GM18505 (cell line): ENCODE measurements around the gene PET100.

Source experiments
- ATAC-seq: cut with Tn5 transposase; IDR thresholded peaks from one replicate; pipeline ENCODE4 v1.9.1; 2021; ENCODE audit not compliant: unreplicated experiment
- POLR2A ChIP-seq: IDR thresholded peaks from 4 replicates; pipeline ENCODE4 v1.6.1; 2011; ENCODE audit warnings: borderline replicate concordance; ENCODE audit not compliant: insufficient read depth, insufficient read length; ENCODE audit errors: extremely low read depth

The PET100 gene

DNA sequence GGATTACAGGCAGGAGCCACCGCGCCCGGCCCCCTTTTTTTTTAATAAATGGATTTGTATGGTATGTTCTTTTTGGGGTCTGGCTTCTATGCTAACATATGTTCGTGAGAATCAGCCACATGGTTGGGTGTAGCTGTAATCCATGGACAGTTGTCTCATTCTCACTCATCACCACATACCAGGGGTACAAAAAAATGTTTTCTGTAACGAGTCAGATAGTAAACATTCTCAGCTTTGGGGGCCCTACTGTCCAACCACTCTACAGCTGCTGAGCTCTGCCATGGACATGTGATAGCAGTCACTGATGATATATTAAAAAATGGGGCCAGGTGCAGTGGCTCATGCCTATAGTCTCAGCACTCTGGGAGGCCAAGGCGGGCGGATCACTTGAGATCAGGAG, 34.1 kb downstream of the PET100 start:
- no peak for TF ChIP-seq POLR2A
- no peak for ATAC-seq

DNA sequence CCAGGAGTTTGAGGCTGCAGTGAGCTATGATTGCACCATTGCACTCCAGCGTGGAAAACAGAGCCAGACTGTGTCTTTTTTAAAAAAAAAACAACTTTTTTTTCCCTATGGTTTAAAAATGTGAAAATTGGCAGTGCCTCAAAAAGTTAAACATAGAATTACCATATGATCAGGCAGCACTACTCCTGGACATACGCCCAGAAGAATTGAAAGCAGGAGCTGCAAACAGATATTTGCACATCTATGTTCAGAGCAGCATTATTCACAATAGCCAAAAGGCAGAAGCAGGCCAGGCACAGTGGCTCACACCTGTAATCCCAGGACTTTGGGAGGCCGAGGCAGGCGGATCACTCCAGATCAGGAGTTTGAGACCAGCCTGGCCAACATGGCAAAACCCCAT, 35.5 kb downstream of the PET100 start:
- TF ChIP-seq POLR2A: no peak
- no peak for ATAC-seq

- no peak for ATAC-seq
- no peak for TF ChIP-seq POLR2A
Measured at GRCh38 chr19:7668842-7669241, 39.2 kb downstream of the PET100 start, which contains the start of gene RETN. RETN (plus strand) TSS chr19:7669049; CDS start chr19:7669327, 278 bp downstream.

DNA sequence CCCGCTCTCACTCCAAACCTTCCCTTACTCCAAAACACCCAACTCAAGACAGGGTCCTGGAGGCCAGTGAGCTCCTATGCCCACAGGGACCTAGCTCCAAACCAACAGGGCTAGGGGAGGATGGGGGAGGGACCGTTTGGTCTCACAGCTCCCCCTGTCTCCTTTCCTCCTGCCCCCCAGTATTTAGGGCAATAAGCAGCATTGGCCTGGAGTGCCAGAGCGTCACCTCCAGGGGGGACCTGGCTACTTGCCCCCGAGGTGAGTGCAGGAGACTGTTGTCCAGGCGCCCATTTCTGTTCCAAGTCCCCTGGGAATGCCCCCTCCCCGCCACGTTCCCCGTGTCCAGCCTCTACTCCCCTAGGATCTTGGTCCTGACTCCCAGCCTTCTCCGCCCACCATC, 40.0 kb downstream of the PET100 start:
- TF ChIP-seq POLR2A: no peak
- no peak for ATAC-seq

DNA sequence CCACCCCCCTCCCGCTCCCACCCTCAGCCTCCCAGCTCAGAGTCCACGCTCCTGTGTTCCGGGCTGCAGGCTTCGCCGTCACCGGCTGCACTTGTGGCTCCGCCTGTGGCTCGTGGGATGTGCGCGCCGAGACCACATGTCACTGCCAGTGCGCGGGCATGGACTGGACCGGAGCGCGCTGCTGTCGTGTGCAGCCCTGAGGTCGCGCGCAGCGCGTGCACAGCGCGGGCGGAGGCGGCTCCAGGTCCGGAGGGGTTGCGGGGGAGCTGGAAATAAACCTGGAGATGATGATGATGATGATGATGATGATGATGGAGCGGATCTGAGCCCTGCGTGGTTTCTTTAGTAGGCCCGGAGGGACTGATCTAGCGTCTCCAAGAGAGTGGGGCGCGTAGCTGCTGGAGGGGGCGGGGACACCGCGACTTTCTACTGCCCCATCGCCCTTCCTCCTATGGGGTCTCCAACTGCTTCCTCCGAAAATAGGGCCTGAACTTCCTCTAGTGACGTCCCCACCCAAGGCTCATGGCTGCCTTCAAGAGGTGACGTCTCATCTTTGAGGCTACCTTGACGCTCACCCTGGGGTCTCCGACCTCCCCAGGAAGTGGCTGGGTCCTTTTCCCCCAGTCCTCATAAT, 40.7 kb downstream of the PET100 start:
- no peak for ATAC-seq
- no peak for TF ChIP-seq POLR2A

GRCh38 chr19:7670790-7671189, 41.2 kb downstream of the PET100 start:
- no peak for ATAC-seq
- TF ChIP-seq POLR2A: no peak

- ATAC-seq: no peak
Measured at GRCh38 chr19:7672522-7672921, 42.9 kb downstream of the PET100 start.

DNA sequence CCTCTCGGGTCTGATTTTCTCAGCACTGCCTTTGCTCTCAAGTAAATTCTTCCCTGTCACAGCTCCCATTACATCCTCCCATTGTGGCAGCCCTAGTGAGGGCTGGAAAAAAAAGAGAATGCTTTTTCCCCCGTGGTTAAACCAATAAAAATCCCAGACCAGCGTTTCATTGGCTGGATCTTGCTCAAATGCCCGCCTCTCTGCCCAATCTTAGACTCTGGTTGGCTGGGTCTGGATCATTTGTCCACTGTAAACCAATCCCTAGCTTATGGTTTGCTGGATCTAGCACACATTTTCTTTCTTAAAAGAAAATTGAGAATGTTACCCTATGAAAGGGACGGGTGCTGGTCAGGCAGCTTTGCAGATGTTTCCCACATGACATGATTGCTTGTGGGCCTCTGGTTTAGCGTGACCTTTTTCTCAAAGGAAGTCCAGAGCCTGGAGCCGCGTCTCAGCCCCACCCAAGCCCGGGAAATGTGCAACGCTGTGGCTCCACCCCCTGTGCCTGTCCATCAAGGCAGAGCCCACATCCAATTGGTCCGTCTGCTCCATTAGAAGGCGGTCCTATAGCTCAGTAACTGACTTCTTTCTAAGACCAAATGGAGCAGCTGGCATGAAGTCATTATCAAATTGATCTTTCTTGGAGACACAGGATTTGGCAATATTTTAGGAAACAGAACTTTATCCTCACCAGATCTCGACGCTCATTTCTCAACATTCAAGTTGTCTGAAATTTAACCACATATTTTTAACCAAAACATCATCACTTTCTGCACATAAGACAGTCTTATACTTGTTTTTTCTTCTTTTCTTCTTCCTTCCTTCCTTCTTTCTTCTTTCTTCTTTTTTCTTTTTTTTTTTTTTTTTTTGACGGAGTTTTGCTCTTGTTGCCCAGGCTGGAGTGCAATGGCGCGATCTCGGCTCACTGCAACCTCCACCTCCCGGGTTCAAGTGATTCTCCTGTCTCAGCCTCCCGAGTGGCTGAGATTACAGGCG, 44.7 kb downstream of the PET100 start:
- ATAC-seq: no peak
- no peak for TF ChIP-seq POLR2A

More at GRCh38 chr19:7672522-7672921, 42.9 kb downstream of the PET100 start:
- TF ChIP-seq POLR2A: no peak

GRCh38 chr19:7676376-7676775, 46.8 kb downstream of the PET100 start:
- no peak for TF ChIP-seq POLR2A
- ATAC-seq: no peak

DNA sequence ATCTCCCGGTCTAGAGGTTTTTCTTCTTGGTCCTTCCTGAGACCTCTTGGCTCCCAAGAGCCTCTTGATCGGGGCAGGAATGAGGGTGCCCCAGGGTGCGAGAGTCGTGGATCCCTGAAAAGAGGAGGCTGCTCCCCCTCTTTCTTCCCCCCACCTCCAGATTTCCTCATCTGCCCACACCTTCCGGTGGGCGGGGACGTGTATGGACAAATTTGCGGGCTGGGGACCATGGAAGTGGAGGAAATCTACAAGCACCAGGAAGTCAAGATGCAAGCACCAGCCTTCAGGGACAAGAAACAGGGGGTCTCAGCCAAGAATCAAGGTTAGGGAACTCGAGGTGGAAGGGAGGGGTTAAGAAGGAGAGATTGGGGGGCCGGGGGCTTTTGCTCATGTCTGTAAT, 47.3 kb downstream of the PET100 start, which contains the start of gene MCEMP1:
Gene MCEMP1 (plus strand): TSS at position 237 of the 400 bp plus-strand sequence. CDS start 31 bp downstream, at position 268.
- no peak for TF ChIP-seq POLR2A
- ATAC-seq: no peak

DNA sequence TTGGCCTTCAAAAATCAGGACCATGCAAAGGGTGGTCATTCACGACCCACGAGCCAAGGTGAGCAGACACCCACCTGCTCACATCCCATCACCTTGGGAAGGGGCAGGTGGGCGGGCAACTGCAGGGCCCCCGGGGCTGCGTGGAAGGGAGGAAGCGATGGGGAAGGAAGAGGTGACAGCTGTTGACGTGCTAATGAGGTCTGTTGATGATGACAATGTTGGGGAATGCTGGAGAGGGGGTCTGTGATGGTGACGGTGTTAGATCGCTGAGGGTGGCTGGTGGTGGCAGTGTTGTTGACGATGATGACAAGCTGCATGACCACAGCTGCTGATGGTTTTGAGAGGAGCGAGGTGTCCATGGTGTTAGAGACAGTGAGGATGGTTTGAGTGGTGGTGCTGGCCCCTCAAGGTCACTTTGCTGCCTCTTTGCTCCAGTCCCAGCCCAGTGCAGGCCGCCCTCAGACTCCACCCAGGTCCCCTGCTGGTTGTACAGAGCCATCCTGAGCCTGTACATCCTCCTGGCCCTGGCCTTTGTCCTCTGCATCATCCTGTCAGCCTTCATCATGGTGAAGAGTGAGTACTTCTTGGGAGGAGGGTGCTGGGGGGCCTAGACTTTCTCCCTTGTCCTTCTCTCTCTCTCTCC, 48.2 kb downstream of the PET100 start:
- no peak for TF ChIP-seq POLR2A
- no peak for ATAC-seq

GRCh38 chr19:7678971-7679751, 49.6 kb downstream of the PET100 start:
- peak; percentile 18 for TF ChIP-seq POLR2A
- ATAC-seq: no peak
